ENCODE results near the gene LTBP3. TPM values are rescaled to one million over a fixed set of nuclear protein-coding genes. Genes with fewer than 3 reads are reported as not detected.
A peak's percentile ranks its signal among the peaks of the same experiment; 100 is the strongest.

LTBP3 gene
- total RNA-seq, 1 donor from 2014 or later, result 22.5 TPM

DNA sequence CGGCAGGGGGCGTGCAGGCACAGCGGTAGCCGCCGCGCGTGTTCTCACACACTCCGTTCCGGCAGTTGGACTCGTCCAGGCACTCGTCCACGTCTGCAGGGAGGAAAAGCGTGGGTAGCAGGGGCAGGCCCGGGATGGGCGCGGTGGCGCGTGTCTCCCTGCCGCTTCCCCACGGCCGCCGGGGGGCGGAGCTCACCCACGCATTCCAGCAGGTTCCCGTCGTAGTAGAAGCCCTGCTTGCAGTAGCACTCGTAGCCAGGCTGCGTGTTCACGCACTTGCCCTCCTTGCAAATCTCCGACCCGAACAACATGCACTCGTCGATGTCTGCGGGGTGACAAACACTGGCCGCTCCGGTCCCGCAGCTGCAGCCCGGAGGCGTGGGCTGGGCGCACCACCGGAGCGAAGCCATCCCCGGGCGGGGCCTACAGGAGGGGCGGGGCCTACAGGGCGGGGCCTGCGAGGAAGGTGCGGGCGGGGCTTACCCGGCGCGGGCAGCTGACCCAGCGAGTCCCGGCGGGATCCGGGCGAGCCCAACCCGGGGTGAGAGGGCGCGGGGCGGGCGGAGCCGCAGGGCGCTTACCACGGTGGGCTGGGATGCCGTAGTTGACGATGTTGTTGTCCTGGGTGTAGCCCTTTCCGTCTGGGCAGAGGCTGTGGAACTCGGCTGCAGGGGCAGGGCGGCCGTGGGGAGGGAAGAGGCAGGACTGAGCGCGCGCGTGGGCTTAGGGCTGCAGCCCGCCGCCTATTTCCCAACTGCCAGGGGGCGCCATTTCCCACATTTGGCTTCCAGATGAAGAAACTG lies 17.7 kb downstream of the LTBP3 start:
- peaks cover 10% of the 10 kb centered on the region for H3K4me1 Mint-ChIP-seq
- peak; percentile 71 for DNase-seq (ENCODE audit: low read depth, low spot score)
- no peaks in the 10 kb centered on the region for H3K9me3 Mint-ChIP-seq
- no peaks in the 10 kb centered on the region for H3K36me3 Mint-ChIP-seq (ENCODE audit: low read depth)
- peak overlapping the region; percentile 78 for H3K4me3 Mint-ChIP-seq
- H3K27me3 Mint-ChIP-seq (ENCODE audit: low read depth), result peaks cover 71% of the 10 kb centered on the region
- TF ChIP-seq, protein P1, sequence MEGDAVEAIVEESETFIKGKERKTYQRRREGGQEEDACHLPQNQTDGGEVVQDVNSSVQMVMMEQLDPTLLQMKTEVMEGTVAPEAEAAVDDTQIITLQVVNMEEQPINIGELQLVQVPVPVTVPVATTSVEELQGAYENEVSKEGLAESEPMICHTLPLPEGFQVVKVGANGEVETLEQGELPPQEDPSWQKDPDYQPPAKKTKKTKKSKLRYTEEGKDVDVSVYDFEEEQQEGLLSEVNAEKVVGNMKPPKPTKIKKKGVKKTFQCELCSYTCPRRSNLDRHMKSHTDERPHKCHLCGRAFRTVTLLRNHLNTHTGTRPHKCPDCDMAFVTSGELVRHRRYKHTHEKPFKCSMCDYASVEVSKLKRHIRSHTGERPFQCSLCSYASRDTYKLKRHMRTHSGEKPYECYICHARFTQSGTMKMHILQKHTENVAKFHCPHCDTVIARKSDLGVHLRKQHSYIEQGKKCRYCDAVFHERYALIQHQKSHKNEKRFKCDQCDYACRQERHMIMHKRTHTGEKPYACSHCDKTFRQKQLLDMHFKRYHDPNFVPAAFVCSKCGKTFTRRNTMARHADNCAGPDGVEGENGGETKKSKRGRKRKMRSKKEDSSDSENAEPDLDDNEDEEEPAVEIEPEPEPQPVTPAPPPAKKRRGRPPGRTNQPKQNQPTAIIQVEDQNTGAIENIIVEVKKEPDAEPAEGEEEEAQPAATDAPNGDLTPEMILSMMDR (conservative IDR thresholded peaks at IDR 0.05), result peak; percentile 80
- no peak overlapping the region for H3K27ac Mint-ChIP-seq (ENCODE audit: unreplicated experiment)

DNA sequence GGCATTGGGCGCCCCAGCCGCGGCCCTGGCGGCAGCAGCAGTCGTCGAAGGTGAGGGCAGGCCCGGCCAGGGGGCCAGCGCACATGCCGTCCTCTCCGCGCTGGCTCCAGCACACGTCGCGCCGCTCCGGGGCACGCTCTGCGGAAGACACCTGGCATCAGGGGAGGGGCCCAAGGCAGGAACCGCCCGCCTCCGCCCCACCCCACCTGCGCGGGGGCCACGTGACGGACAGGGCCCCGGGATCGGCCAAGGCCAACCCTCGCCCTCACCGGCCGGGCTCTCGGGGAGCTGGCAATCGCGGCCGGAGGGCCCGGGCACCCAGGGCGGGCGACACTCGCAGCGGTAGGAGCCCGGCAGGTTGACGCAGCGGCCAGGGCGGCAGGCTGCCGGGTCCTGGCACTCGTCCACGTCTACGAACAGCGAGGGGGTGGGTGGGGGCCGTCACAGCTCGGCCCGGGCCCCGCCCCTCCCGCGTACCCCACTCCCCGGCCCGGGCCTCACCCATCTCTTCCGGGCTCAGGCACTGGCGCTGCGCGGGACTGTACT lies 18.3 kb downstream of the LTBP3 start:
- peaks cover 64% of the 10 kb centered on the region for H3K27me3 Mint-ChIP-seq (ENCODE audit: low read depth)
- TF ChIP-seq, protein P1 (conservative IDR thresholded peaks at IDR 0.05), result no peak
- H3K4me1 Mint-ChIP-seq, result peaks cover 10% of the 10 kb centered on the region
- H3K9me3 Mint-ChIP-seq, result no peaks in the 10 kb centered on the region
- H3K4me3 Mint-ChIP-seq, result no peak overlapping the region
- no peaks in the 10 kb centered on the region for H3K36me3 Mint-ChIP-seq (ENCODE audit: low read depth)
- no peak for DNase-seq (ENCODE audit: low read depth, low spot score)
- no peak overlapping the region for H3K27ac Mint-ChIP-seq (ENCODE audit: unreplicated experiment)

DNA sequence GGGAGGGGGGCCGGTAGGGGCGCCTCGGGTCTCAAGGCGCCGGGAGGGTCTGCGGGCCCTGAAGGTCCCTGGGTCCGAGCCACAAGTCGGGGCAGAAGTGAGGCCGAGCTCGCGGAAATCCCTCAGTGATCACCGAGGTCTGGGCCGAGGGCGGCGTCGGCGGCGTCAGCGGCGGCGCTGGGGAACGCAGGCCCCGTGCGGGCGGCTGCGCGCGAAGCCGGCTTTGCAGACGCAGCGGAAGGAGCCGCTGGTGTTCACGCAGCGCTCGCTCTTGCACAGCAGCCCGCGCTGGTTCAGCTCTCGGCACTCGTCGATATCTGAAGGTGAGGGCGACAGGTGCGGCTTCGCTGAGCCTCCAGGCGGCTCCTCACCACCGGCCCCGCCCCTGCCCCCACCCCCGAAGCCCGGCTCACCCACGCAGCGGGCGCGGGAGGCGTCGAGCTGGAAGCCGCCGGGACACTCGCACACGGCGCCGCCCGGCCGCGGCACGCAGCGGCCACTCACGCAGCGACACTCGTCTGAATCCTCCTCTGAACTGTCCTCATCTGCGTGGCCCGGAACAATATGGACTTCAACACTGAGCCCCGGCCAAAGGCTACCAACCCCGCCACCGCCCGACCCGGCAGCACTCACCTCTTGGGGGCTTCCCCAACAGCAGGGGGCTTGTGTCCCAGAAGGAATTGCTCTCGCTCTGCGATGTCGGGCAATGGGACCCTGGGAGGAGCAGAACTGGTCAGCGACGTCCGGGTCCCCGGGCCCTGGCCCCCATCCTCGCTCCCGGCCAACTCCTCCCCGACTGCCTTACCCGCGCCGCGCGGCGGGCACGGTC lies 19.0 kb downstream of the LTBP3 start:
- TF ChIP-seq, protein P1 (conservative IDR thresholded peaks at IDR 0.05), result peak; percentile 18
- Mint-ChIP-seq H3K4me1 (peaks cover 7% of the 10 kb centered on the region), H3K4me3 (no peak overlapping the region), H3K36me3 (ENCODE audit: low read depth) (peaks cover 6% of the 10 kb centered on the region), H3K27me3 (ENCODE audit: low read depth) (peaks cover 61% of the 10 kb centered on the region), H3K9me3 (no peaks in the 10 kb centered on the region), H3K27ac (ENCODE audit: unreplicated experiment) (no peak overlapping the region)
- peak; percentile 31 for DNase-seq (ENCODE audit: low read depth, low spot score)

GRCh38 chr11:65538232-65538914 lies 19.8 kb downstream of the LTBP3 start:
- H3K9me3 Mint-ChIP-seq, result no peaks in the 10 kb centered on the region
- peak overlapping the region; percentile 44 for H3K4me3 Mint-ChIP-seq
- TF ChIP-seq, protein P1 (conservative IDR thresholded peaks at IDR 0.05), result no peak
- peaks cover 6% of the 10 kb centered on the region for H3K36me3 Mint-ChIP-seq (ENCODE audit: low read depth)
- no peak for DNase-seq (ENCODE audit: low read depth, low spot score)
- H3K27me3 Mint-ChIP-seq (ENCODE audit: low read depth), result peaks cover 57% of the 10 kb centered on the region
- H3K27ac Mint-ChIP-seq (ENCODE audit: unreplicated experiment), result no peak overlapping the region
- H3K4me1 Mint-ChIP-seq, result peaks cover 4% of the 10 kb centered on the region

DNA sequence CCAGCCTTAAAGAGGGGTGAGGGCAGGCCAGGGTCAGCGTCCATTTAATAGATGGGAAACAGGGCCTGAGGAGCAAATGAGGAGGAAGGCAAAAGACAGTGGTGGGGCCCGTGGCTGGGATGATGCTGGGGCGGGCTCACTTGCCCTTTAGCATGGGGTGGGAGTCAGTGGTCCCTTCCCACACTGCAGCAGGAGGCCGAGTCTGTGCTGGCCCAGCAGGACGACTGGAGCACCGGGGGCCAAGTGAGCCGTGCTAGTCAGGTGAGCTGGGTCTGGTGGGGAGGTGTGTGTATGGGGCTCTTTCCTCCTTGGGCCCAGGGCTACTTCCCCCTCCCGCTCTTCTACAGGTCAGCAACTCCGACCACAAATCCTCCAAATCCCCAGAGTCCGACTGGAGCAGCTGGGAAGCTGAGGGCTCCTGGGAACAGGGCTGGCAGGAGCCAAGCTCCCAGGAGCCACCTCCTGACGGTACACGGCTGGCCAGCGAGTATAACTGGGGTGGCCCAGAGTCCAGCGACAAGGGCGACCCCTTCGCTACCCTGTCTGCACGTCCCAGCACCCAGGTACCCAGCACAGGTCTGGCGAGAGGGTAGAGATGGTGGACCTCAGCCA lies 20.4 kb downstream of the LTBP3 start:
- peaks cover 55% of the 10 kb centered on the region for H3K27me3 Mint-ChIP-seq (ENCODE audit: low read depth)
- TF ChIP-seq, protein P1 (conservative IDR thresholded peaks at IDR 0.05), result no peak
- no peak overlapping the region for H3K27ac Mint-ChIP-seq (ENCODE audit: unreplicated experiment)
- no peak for DNase-seq (ENCODE audit: low read depth, low spot score)
- H3K4me3 Mint-ChIP-seq, result peak overlapping the region; percentile 59
- H3K36me3 Mint-ChIP-seq (ENCODE audit: low read depth), result peaks cover 8% of the 10 kb centered on the region
- H3K4me1 Mint-ChIP-seq, result peaks cover 4% of the 10 kb centered on the region
- H3K9me3 Mint-ChIP-seq, result no peaks in the 10 kb centered on the region

Data from neural crest cell (in vitro differentiated cells).